GM10266 (cell line): ENCODE data around the gene CALHM5.

Experiments used
- DNase-seq: peaks from one replicate; pipeline ENCODE4 v3.0.0; 2012; ENCODE audit errors: extremely low spot score
- TF ChIP-seq, protein P1 (sequence below): IDR thresholded peaks from 2 replicates; pipeline ENCODE4 v1.5.1; 2012; ENCODE audit warnings: mild to moderate bottlenecking, low read depth; ENCODE audit not compliant: control insufficient read depth, insufficient read depth; ENCODE audit errors: missing control alignments

The CALHM5 gene

GRCh38 chr6:116562019-116562403 lies 50.6 kb downstream of the CALHM5 start:
- TF ChIP-seq, protein P1, sequence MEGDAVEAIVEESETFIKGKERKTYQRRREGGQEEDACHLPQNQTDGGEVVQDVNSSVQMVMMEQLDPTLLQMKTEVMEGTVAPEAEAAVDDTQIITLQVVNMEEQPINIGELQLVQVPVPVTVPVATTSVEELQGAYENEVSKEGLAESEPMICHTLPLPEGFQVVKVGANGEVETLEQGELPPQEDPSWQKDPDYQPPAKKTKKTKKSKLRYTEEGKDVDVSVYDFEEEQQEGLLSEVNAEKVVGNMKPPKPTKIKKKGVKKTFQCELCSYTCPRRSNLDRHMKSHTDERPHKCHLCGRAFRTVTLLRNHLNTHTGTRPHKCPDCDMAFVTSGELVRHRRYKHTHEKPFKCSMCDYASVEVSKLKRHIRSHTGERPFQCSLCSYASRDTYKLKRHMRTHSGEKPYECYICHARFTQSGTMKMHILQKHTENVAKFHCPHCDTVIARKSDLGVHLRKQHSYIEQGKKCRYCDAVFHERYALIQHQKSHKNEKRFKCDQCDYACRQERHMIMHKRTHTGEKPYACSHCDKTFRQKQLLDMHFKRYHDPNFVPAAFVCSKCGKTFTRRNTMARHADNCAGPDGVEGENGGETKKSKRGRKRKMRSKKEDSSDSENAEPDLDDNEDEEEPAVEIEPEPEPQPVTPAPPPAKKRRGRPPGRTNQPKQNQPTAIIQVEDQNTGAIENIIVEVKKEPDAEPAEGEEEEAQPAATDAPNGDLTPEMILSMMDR = no peak
- DNase-seq = no peak

- TF ChIP-seq, protein P1 = no peak
- no peak for DNase-seq
Measured at GRCh38 chr6:116562614-116563013, 51.2 kb downstream of the CALHM5 start.

DNA sequence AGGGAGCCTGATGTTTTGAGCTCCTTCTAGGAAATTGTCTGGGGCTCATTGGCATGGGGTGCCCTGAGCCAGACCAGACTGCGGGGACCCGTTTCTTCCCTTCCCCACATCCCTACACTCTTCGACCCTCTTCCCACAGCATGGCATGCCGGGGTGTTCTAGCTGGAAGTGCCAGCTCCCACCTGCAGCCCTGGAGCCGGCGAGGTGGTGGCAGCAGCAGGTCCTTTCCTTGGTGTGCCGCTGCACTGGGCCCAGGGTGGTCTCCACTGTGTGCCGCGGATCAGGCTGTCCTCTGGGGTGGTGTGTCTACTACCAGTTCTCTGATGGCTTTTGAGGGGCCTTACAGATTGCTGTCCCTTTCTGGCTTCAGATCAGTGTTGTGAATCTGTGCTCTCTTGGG lies 52.4 kb downstream of the CALHM5 start:
- no peak for DNase-seq
- TF ChIP-seq, protein P1 = no peak

DNA sequence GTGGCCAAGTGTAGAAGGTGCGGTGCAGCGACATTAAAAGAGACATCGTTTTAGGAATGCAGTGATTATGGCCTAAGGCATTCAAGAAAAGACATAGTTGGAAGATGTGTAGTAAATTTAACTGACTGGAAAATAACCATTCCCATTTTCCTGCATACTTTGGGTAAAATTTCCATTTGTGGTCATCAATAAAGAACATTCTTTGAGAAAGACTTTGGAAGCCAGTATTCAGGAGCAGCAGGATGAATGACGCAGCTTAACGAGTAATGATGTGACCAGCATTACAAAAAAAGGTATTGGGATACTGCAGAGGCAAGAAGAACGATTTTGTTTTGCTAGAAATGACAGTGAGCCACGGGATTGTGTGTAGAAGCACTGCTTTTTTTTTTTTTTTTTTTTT lies 52.9 kb downstream of the CALHM5 start:
- TF ChIP-seq, protein P1 = no peak

DNA sequence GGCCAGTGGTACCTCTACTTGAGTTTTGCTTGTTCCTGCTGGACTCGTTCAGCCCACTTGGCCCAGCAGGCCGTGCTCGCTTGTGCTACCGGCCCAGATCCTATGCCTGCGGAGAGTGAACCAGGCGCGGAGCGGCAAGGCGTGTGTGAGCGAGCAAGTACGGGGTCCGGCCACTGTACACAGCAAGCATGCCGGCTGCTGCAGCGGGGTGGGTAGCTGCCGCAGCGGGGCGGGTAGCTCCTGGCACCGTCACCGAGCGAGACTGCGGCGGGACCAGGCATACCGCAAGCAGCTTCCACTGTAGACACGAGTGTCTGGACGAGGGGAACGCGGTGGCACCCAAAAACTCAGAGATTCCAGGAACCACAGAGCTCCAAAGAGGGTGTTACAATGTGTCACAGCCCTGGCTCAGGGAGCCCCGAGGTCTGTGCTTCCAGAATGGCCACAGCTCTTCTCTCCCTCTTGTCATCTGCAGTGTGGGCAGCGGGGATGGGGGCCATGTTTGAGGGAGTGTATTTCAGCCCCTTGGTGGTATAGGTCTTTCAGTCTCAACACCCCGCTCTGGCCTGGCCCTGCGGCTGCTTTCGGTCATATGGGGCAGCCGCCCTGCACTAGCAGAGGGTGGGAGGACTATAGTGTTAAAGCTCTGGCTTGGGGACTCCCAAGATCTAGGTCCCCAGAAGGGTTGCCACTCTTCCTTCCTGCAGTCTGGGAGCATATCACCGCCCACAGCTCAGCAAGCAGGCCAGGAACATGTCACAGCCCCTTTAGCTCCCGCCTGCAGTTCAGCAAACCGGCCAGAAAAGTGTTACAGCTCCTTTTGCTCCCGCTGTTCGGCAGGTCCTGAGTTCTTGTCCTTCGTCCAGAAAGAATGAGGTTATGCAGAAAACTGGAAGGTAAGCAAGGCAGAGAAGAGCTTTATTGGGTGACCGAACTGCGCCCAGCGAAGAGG lies 53.8 kb downstream of the CALHM5 start:
- TF ChIP-seq, protein P1 = no peak
- DNase-seq = no peak

More for the DNA sequence above, 52.9 kb downstream of the CALHM5 start:
- no peak for DNase-seq

DNA sequence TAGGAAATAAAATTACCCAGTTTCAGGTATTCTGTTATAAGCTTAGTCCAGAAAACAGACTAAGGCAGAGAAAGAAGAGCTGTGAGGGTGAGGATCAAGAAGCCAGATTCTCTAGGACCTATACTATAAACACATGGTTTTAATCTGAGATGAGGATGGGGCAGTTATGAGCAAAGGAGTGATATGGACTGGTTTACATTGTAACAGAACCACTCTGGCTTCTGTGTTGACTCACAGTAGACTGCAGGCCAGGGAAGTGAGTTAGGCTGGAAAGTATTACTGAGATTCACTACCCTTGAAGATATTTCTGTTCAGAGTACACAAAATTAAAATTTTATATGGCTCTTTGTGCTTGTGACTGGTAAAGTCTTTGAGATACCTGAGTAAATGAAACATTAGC lies 56.7 kb downstream of the CALHM5 start:
- TF ChIP-seq, protein P1 = no peak
- no peak for DNase-seq
